ENCODE measurements around the gene HPS3.

DNA sequence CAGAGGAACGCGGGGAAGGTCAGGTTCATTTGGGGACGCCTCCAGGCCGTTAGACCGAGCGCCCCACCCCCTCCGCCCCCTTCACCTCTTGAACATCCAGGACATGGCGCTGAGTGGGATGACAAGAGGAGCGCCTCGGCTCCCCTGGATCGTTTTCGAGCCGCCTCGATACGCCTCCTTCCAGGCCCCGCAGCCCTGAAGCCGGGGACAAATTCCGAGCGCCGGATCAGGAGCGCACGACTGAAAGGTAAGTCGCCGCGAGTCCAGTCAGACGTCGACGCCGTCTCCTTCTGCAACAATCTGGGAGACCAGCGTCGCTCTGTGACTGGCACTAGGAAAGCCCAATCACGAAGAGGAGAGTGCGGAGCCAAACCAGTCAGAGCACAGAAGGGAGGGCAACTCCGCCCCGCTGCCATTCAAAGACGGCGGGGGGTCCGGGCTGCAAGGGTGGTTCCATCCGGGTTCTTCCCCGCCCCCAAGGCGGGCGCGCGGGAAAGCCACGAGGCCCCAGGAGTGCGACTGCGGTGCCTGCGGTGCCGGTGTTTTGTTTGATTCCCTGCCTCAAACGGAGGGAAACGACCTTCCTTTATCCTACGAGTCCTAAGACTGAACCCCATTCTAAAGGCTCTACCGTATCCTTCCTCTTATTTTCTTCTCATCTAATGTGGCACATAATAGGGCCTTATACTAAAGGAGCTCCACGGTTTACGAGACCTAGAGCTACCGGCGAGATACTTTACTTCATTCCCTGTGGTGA lies 43.0 kb upstream of the HPS3 start, which contains the start of gene HLTF:
- TF ChIP-seq, protein P1, sequence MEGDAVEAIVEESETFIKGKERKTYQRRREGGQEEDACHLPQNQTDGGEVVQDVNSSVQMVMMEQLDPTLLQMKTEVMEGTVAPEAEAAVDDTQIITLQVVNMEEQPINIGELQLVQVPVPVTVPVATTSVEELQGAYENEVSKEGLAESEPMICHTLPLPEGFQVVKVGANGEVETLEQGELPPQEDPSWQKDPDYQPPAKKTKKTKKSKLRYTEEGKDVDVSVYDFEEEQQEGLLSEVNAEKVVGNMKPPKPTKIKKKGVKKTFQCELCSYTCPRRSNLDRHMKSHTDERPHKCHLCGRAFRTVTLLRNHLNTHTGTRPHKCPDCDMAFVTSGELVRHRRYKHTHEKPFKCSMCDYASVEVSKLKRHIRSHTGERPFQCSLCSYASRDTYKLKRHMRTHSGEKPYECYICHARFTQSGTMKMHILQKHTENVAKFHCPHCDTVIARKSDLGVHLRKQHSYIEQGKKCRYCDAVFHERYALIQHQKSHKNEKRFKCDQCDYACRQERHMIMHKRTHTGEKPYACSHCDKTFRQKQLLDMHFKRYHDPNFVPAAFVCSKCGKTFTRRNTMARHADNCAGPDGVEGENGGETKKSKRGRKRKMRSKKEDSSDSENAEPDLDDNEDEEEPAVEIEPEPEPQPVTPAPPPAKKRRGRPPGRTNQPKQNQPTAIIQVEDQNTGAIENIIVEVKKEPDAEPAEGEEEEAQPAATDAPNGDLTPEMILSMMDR (IDR thresholded peaks at IDR 0.05; ENCODE audit: poor library complexity, severe bottlenecking): no peak
- TF ChIP-seq, protein P2, sequence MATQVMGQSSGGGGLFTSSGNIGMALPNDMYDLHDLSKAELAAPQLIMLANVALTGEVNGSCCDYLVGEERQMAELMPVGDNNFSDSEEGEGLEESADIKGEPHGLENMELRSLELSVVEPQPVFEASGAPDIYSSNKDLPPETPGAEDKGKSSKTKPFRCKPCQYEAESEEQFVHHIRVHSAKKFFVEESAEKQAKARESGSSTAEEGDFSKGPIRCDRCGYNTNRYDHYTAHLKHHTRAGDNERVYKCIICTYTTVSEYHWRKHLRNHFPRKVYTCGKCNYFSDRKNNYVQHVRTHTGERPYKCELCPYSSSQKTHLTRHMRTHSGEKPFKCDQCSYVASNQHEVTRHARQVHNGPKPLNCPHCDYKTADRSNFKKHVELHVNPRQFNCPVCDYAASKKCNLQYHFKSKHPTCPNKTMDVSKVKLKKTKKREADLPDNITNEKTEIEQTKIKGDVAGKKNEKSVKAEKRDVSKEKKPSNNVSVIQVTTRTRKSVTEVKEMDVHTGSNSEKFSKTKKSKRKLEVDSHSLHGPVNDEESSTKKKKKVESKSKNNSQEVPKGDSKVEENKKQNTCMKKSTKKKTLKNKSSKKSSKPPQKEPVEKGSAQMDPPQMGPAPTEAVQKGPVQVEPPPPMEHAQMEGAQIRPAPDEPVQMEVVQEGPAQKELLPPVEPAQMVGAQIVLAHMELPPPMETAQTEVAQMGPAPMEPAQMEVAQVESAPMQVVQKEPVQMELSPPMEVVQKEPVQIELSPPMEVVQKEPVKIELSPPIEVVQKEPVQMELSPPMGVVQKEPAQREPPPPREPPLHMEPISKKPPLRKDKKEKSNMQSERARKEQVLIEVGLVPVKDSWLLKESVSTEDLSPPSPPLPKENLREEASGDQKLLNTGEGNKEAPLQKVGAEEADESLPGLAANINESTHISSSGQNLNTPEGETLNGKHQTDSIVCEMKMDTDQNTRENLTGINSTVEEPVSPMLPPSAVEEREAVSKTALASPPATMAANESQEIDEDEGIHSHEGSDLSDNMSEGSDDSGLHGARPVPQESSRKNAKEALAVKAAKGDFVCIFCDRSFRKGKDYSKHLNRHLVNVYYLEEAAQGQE (IDR thresholded peaks at IDR 0.05; ENCODE audit: borderline replicate concordance): peak; percentile 58
- TF ChIP-seq EZH2 (IDR thresholded peaks at IDR 0.05; ENCODE audit: borderline replicate concordance, insufficient read depth, low read length, poor library complexity, severe bottlenecking): no peak
- no peak for TF ChIP-seq RAD21 (conservative IDR thresholded peaks at IDR 0.05)
